OCI-LY3 (cell line): ENCODE results near the gene FLVCR2.

Experiments used
- H2AFZ ChIP-seq: fragments of 200-600, 300-600 bp; shearing (Covaris generic); 2 replicates; pipeline ENCODE4 v1.6.0; 2014; ENCODE audit warnings: antibody characterized with exemption, low read depth, low read length
- H3K27ac ChIP-seq: fragments of 200-600, 300-600 bp; sonication (generic); 2 replicates; pipeline ENCODE4 v1.5.1; 2014; ENCODE audit warnings: mild to moderate bottlenecking, low read length, moderate library complexity, mixed read lengths
- H3K27me3 ChIP-seq: fragments of 200-600, 300-600 bp; sonication (generic); 2 replicates; pipeline ENCODE4 v1.6.1; 2014; ENCODE audit warnings: low read depth, low read length, mixed read lengths
- H3K36me3 ChIP-seq: fragments of 200-600, 300-600 bp; sonication (generic); replicated peaks from 2 replicates; pipeline ENCODE3; 2014; ENCODE audit warnings: low read depth, low read length, mixed read lengths
- H3K4me1 ChIP-seq: fragments of 300-600, 200-600 bp; sonication (generic); 2 replicates; pipeline ENCODE4 v1.6.1; 2014; ENCODE audit warnings: low read length, mixed read lengths
- H3K4me2 ChIP-seq: fragments of 200-600, 300-600 bp; sonication (generic); 2 replicates; pipeline ENCODE4 v1.6.1; 2014; ENCODE audit warnings: low read length, mixed read lengths
- H3K4me3 ChIP-seq: fragments of 300-600, 200-600 bp; sonication (generic); 2 replicates; pipeline ENCODE4 v1.5.1; 2014; ENCODE audit warnings: antibody characterized with exemption, mild to moderate bottlenecking, low read length, moderate library complexity
- H3K79me2 ChIP-seq: fragments of 300-600, 200-600 bp; shearing (Covaris generic); 2 replicates; pipeline ENCODE4 v1.6.1; 2014; ENCODE audit warnings: mild to moderate bottlenecking, low read length, mixed read lengths
- H3K9ac ChIP-seq: fragments of 300-600, 200-600 bp; shearing (Covaris generic); 2 replicates; pipeline ENCODE4 v1.6.0; 2014; ENCODE audit warnings: mild to moderate bottlenecking, low read length, moderate library complexity
- H3K9me3 ChIP-seq: fragments of 200-600, 300-600 bp; shearing (Covaris generic); 2 replicates; pipeline ENCODE4 v1.6.1; 2014; ENCODE audit warnings: low read length, mixed read lengths; ENCODE audit not compliant: insufficient read depth
- H4K20me1 ChIP-seq: fragments of 200-600, 300-600 bp; sonication (generic); 2 replicates; pipeline ENCODE4 v1.6.1; 2016; ENCODE audit warnings: low read length, mixed read lengths; ENCODE audit not compliant: insufficient read depth
- CTCF ChIP-seq: fragments of 200-600, 300-600 bp; sonication (generic); IDR thresholded peaks from 2 replicates; pipeline ENCODE4 v1.5.1; 2014; ENCODE audit warnings: antibody characterized with exemption, low read length, low read depth
- EZH2phosphoT487 ChIP-seq: fragments of 200-600 bp; shearing (Covaris generic); IDR thresholded peaks from 2 replicates; pipeline ENCODE4 v1.6.1; 2018; ENCODE audit warnings: antibody characterized with exemption, mixed run types, low read depth

FLVCR2 gene

GRCh38 chr14:75626396-75626795 lies 48.0 kb downstream of the FLVCR2 start:
- H3K27me3 ChIP-seq, result no peaks in the 10 kb centered on the region
- no peak overlapping the region for H3K27ac ChIP-seq
- no peak overlapping the region for H3K9ac ChIP-seq
- no peaks in the 10 kb centered on the region for H3K79me2 ChIP-seq
- no peak for TF ChIP-seq EZH2phosphoT487
- TF ChIP-seq CTCF, result no peak
- peaks cover 17% of the 10 kb centered on the region for H3K4me1 ChIP-seq
- H3K4me3 ChIP-seq, result no peak overlapping the region
- H4K20me1 ChIP-seq, result no peaks in the 10 kb centered on the region
- no peak overlapping the region for H3K4me2 ChIP-seq
- H3K36me3 ChIP-seq, result peaks cover 3% of the 10 kb centered on the region
- H2AFZ ChIP-seq, result no peak overlapping the region
- H3K9me3 ChIP-seq, result no peaks in the 10 kb centered on the region

- H3K4me1 ChIP-seq, result peaks cover 17% of the 10 kb centered on the region
- no peak overlapping the region for H3K4me2 ChIP-seq
- H3K27me3 ChIP-seq, result no peaks in the 10 kb centered on the region
- H3K79me2 ChIP-seq, result no peaks in the 10 kb centered on the region
- H4K20me1 ChIP-seq, result no peaks in the 10 kb centered on the region
- TF ChIP-seq CTCF, result no peak
- TF ChIP-seq EZH2phosphoT487, result no peak
- no peak overlapping the region for H2AFZ ChIP-seq
- H3K36me3 ChIP-seq, result peaks cover 3% of the 10 kb centered on the region
- no peak overlapping the region for H3K9ac ChIP-seq
- H3K27ac ChIP-seq, result no peak overlapping the region
- H3K9me3 ChIP-seq, result no peaks in the 10 kb centered on the region
- no peak overlapping the region for H3K4me3 ChIP-seq
Observed at GRCh38 chr14:75626863-75627262, 48.4 kb downstream of the FLVCR2 start.

GRCh38 chr14:75627406-75627805 lies 49.0 kb downstream of the FLVCR2 start:
- no peak overlapping the region for H3K4me3 ChIP-seq
- TF ChIP-seq CTCF (no peak), EZH2phosphoT487 (no peak)
- H3K36me3 ChIP-seq, result peaks cover 3% of the 10 kb centered on the region
- H3K9me3 ChIP-seq, result no peaks in the 10 kb centered on the region
- no peaks in the 10 kb centered on the region for H3K27me3 ChIP-seq
- H4K20me1 ChIP-seq, result no peaks in the 10 kb centered on the region
- no peak overlapping the region for H3K27ac ChIP-seq
- no peak overlapping the region for H2AFZ ChIP-seq
- H3K79me2 ChIP-seq, result no peaks in the 10 kb centered on the region
- H3K4me2 ChIP-seq, result no peak overlapping the region
- H3K9ac ChIP-seq, result no peak overlapping the region
- peaks cover 17% of the 10 kb centered on the region for H3K4me1 ChIP-seq

GRCh38 chr14:75628816-75629215 lies 50.4 kb downstream of the FLVCR2 start:
- no peak for TF ChIP-seq EZH2phosphoT487
- no peak for TF ChIP-seq CTCF
- H3K27ac ChIP-seq, result no peak overlapping the region
- no peak overlapping the region for H3K4me3 ChIP-seq

More at GRCh38 chr14:75628816-75629215, 50.4 kb downstream of the FLVCR2 start:
- Histone ChIP-seq H3K36me3 (peaks cover 3% of the 10 kb centered on the region), H4K20me1 (no peaks in the 10 kb centered on the region), H3K9ac (no peak overlapping the region), H3K4me2 (no peak overlapping the region), H2AFZ (no peak overlapping the region), H3K9me3 (no peaks in the 10 kb centered on the region), H3K79me2 (no peaks in the 10 kb centered on the region), H3K4me1 (peaks cover 9% of the 10 kb centered on the region), H3K27me3 (no peaks in the 10 kb centered on the region)
